Epithelial cell of proximal tubule (primary cell): ENCODE measurements around the gene MILR1. TPM values are rescaled to one million over a fixed set of nuclear protein-coding genes. Genes with fewer than 3 reads are reported as not detected.

Source experiments
- DNase-seq: peaks from one replicate; pipeline ENCODE4 v3.0.0-alpha.2; 2011; ENCODE audit warnings: low read depth
- H3K4me3 ChIP-seq: 2 replicates; pipeline ENCODE4 v1.5.1; 2011; ENCODE audit warnings: low read depth, mild to moderate bottlenecking, low read length
- CTCF ChIP-seq: conservative IDR thresholded peaks from 2 replicates; pipeline ENCODE4 v1.5.1; 2012; ENCODE audit warnings: low read depth, mild to moderate bottlenecking, low read length
- total RNA-seq: library from RNA; depleted of rRNA; stranded (reverse); fragments of >200 nt; gene quantifications from 2 replicates; pipeline ENCODE4 v1.2.3, GENCODE V29; 2015

Gene MILR1
- 1.2 TPM in 1 of 2 replicates, not detected in the other for total RNA-seq

GRCh38 chr17:64448665-64449512 lies at the start of gene MILR1:
TSS of gene MILR1 (plus strand) at chr17:64449115. CDS start at chr17:64449169, 54 bp downstream.
- H3K4me3 ChIP-seq = no peak within 1 kb of the TSS
- DNase-seq = peak; percentile 26
- no peak for TF ChIP-seq CTCF

GRCh38 chr17:64399767-64400156 lies 49.2 kb upstream of the MILR1 start:
- no peak overlapping the region for H3K4me3 ChIP-seq
- TF ChIP-seq CTCF = no peak
- DNase-seq = no peak

- DNase-seq = no peak
- no peak overlapping the region for H3K4me3 ChIP-seq
- no peak for TF ChIP-seq CTCF
Observed at GRCh38 chr17:64400642-64401041, 48.3 kb upstream of the MILR1 start.

- H3K4me3 ChIP-seq = no peak overlapping the region
- no peak for DNase-seq
- no peak for TF ChIP-seq CTCF
Observed at GRCh38 chr17:64401244-64401860, 47.6 kb upstream of the MILR1 start.

GRCh38 chr17:64401941-64402340 lies 47.0 kb upstream of the MILR1 start:
- DNase-seq = no peak
- no peak for TF ChIP-seq CTCF
- no peak overlapping the region for H3K4me3 ChIP-seq

GRCh38 chr17:64402469-64402868 lies 46.4 kb upstream of the MILR1 start:
- DNase-seq = no peak
- no peak overlapping the region for H3K4me3 ChIP-seq
- no peak for TF ChIP-seq CTCF
